GM21447 (cell line): ENCODE measurements around the gene A4GALT.

Source experiments
- ATAC-seq: cut with Tn5 transposase; IDR thresholded peaks from one replicate; pipeline ENCODE4 v1.9.1; 2021; ENCODE audit not compliant: unreplicated experiment

A4GALT gene

DNA sequence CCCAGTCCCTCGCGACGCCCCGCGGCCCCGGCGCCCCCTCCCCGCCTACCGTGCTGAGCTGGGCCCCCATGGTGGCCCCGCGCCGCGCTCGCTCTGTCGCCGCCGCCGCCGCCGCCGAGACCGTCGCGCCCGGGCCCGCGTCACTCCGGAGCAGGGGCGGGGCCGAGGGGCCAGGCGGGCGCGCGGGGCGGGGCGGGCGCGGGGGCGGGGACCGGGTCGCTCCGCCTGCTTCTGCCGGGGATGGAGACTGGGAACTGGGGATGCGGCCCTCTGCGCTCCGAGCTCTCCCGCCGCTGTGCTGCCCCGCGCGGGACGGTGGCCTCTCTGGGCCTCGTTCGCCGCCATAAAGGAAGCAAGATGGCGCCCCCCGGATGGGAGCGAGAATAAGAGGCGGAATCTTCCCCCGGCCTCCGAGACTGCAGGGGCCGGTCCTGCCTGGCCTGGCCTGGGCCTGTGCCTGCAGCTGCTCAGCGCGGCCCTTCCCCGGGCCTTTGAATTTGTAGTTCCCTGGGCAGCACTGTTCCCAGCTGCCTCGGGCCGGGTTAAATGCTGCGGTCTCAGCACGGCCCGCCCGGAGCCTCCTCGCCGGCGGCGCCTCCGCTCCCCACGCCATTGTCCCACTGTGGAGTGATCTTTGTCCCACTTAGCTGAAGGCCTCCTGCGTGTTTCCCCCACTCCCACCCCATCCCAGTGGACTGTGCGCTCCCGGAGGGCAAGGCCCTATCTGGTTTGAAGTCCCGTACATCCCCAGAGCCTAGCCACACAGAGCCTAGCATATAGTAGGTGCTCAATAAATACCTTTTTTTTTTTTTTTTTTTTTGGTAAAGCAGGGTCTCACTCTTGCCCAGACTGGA is 71.2 kb downstream of the A4GALT start, which contains the start of gene CYB5R3:
Gene CYB5R3, minus strand, starts transcription at position 147 of the 854 bp plus-strand sequence. Its CDS starts 77 bp downstream, at position 70.
- peak; percentile 57 for ATAC-seq

DNA sequence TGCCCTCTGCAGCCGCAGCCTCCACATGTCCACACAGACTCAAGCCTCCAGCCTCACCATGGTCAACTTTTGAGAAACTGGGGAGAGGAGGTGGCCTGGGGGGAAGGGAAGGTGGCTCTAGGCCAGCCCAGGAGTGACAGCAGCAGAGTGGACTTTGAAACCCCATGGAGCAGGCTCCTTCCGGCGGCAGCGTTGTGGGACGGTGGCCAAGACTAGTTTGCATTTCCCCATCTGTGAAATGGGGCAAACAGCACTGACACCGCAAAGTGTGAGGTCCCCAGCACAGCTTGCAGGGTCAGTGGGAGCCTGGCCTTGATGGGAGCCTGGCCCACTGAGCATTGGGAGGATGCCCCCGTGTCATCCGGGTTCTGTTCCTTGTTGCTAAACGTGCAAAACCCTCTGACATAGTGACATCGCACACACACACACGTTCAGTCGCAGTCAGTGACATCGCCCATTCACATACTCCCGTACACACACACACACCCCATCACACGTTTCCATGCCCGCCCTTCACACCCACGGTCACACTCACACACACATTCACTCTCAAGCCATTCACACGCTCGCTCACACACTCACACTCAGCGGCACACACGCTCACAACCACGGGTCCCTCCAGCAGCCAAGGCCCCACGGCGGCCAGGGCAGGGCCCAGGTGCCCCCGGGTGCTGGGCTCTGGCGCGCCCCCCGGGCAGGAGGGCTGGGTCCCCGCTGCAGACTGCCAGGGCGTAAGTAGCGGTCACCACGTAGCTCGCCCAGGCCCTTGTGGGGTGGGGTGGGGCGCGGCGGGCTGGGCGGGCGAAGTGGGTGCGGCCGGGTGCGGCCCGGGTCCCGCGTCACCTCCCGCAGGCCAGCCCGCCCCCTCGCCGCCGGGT is 72.1 kb downstream of the A4GALT start:
- ATAC-seq: peak; percentile 24

DNA sequence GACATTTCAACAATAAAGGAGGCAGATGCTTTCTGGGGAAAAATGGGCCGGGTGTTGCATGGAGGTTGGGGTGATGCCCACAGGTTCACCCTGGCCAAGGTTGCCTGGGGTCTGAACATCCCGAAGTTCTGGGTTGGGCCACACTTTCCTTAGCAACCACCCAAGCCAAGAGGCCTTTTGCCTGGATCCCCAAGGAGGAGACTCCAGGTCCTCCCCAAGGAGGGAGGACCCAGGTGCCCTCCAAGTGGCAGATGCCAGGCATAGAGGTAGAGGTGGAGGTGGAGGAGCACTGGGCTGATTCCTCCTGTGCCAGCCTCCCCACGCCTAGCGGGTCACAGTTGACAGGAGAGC is 72.7 kb downstream of the A4GALT start:
- no peak for ATAC-seq

DNA sequence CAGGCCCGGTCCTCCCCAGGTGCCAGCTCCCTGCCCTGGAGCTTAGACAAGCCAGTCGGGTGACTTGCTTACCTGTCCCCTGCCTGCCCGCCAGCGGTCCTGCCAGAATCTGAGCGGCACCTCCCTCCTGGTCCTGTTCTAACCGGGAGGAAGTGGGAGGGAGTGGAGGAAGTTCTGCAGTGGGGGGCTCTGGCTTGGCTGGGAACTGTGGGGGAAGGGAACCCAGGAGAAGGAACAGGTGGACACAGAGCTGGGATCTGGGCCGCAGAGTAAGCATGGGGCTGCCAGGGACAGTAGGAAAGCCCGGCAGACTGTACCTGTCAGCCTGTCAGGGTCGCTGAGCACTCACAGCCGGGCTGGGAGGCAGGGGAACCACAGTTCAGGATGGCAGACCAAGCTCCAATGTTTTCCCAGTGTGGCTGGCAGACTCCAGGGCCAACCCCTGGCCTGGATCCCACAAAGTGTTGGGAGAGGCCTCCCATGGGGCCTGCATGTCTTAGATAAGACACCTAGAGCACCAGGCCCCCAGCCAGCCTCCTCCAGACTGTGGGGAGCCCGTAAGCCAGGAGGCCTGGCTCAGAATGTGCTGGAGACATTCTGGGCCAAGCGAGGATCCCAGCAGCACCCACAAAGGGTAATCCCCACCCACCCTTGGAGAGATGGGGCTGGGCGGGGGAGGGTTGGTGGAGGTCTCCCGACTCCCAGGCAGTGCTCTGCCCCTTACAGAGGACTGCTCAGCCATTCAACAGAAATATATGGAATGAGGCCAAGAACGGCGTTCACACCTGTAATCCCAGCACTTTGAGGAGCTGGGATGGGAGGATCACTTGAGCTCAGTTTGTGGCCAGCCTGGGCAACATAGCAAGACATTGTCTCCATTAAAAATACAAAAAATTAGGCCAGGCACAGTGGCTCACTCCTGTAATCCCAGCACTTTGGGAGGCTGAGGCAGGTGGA is 73.8 kb downstream of the A4GALT start:
- ATAC-seq: no peak

DNA sequence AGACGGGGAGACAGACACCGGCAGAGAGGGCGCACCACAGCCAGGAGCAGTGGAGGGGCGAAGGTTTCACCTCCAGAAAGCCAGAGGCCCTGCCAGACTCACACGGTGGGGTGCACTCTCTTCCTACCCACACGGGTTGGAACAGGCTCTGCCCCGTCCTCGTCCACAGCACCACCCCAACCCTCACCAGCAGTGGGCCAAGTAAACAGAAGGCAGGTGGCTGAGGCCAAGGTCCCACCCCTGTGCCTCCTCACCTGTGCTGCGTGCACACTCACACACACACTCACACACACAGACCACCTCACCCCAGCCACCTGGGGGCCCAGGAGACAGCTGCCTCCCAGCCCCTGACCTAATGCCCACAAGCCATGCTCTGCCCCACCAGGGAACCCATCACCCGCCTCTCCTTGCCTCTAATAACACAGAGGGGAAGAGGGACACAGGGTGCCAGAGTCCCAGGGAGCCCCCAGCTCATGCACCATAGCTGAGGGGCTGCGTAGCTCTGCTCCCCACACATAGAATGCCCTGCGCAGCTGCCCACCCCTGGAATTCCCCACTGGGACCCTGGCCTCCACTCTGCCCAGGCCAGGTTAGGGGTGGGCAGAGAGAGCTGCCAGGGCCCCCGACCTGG is 74.6 kb downstream of the A4GALT start:
- ATAC-seq: no peak

DNA sequence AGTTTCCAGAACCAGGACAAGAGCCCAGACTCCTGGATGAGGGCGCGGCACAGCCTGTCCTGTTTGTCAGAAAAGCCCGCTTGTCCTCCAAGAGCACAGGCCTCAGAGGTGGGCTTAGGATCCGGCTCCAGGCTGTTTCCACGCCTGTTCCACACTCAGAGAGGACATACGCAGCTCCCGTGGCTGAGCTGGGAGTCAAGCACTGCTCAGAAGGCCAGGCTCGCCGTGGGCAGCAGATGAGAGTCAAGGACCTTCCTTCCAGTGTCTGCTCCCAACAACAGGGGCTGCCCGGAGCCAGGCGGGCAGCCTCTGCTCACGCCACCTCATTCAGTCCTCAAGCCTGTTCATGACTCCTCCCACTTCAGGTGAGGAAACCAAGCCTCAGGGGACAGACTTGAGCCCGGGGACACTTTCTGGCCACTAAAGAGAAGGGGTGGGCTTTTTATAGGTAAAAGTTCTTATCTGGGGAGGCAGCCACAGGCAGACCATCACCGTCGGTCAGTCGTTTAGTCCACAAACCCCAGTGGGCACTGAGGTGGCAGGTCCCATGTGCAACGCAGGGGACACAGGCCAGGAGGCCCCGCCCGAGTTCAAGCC is 75.2 kb downstream of the A4GALT start:
- no peak for ATAC-seq

DNA sequence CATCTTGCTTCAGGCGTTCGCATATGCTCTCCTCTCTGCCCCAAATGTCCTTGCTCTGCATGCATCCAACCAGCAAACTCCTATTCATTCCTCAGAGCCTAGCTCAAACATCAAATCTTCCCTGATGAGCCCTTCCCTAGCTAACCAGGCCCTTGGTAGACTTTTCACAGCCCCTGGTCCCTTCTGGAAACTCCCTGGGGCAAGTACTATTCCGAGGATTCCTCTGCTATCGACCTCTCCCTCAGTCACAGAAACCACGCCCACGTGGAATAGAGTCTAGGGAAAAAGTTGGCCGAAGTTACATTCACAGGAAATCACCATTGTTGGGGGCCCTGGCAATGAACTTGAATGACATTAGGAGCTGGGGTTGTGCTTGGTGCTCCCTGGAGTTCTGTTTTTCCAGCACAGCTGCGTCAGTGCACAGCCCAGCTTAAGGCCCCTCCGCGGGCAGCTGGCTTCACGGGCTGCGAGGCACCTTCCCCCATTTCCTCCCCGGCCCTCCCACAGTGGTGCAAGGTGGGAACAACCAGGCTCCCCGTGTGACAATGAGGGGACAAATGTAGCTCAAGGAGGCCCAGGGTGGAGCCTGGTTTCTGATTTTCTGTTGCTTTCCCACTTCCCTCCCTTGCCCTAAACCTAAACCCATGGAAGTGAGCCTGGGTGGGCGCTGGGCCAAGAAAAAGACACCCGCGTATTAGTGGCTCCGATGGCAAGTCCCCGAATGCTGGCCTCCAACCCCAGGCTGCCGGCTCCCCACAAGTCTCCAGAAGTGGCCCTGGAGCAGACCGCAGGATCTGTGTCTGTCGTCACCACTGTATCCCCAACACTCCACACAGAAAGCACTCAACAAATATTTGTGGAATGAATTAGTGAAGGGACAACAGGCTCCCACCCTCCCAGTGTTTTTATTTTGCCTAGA is 76.0 kb downstream of the A4GALT start:
- no peak for ATAC-seq

DNA sequence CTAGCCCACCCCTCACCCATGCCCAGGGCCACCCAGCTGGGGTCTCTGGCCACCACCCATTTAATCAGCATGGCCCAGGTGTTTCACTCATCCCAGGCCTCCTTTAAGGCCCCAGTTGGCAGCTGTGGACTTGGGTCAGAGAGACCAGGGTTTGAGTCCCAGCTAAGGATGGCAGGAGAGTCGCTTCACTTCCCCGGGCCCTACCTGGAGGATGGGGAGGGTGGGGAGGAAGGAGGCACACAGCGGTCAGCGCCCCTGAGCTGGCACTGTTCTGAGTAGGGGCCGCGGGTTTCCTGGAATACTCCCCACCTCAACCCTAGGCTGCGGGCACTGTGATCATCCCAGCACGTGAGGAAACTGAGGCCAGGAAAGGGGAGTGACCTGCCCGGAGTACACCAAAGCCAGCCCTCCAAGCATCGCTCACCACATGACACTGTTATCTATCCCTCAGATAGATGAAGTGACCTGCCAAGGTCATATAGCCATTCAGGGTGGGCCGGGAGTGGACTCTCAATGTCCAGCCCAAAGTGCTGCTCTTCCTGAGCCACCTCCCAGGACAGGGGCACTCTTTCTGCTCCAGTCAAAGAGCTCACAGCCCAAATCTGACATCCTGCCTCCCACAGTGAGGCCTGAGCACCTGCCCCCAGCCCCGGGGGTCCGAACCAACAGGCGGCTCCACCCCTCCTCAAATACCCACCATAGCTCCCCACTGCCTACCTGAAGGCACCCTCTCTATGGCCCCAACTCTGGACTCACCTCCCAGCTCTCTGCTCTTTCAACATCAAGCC is 76.8 kb downstream of the A4GALT start:
- ATAC-seq: no peak

DNA sequence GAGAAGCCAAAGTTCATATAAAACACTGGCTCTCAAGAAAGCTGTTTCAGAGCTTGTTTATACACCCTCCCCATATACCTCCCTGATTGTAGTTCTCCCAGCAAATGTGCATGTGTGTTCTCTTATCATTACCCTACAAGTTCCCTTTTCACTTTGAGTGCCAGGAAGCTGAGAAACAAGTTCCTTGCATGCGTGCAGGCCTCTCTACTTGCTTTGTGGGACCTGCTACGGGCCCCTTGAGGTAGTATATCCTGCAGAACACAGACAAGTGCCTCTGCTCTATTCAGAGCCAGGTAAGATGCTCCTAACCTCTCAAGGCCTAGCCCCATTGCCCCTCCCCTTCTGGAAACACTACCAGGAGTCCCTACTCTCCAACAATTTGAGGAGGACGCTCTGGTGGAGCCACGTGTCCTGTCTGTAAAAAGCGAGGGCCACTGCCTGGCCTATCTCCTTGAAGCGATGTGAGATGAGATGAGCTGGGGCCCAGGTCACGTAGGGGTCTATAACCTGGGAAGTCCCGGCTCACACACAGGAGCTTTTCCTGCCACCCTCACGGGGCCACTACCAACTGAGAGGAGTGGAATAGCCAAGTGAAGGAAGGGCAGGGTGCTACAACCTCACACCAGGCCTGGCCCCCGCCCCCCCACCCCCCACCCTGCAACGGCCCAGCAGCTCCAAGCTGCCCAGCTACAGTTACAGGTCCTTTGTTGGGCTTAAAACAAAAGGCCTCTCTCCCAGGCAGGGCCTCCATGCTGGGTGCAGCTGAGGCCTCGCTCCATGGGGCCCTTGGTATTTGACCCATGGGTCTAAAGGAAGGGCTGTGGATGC is 77.7 kb downstream of the A4GALT start:
- no peak for ATAC-seq
